Measurements from ENCODE around the gene SAMD4B. TPM values are rescaled to one million over a fixed set of nuclear protein-coding genes. Genes with fewer than 3 reads are reported as not detected.
A peak's percentile ranks its signal among the peaks of the same experiment; 100 is the strongest.

SAMD4B gene
- total RNA-seq, 1 experiment from 2014 or later = 164 TPM

DNA sequence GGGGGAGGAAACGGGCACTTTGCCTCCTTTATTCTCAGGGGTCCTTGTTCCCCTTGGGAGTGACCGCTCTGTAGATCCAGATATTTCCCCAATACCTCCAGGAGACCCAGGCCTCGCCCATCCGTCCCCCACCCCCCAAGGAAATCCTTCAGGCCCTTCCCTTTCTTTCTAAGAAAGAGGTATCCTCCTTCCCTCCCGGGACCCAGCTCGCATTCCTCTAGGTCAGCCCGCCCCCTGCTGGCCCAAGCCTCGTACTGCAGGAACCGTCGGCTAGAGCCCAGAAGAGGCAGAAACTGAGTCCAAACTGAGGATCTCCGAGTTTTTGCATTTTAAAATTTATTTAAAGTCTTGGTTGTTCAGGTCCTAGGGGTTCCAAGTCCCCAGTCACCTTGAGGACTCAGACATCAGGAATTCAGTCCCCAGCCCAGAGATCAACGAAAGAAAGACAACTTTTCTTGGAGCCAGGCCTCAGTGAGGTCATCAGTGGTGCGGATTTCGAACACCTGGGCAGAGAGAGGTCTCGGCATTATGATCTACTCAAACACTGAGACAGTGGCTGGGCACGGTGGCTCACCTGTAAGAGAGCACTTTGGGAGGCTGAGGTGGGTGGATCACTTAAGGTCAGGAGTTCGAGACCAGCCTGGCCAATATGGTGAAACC, 14.0 kb upstream of the SAMD4B start:
- CTCF ChIA-PET = interaction anchor here (0.5 to 2.7 kb wide), 31 partner anchors 8 to 1129 kb away, joined by 3 to 13 read pairs (median 4); partner anchors contain the start of genes GMFG, MED29, PAF1 and PAK4
- peaks cover 25% of the 10 kb centered on the region for H3K27me3 Mint-ChIP-seq (ENCODE audit: low read depth)
- peaks cover 11% of the 10 kb centered on the region for H3K4me1 Mint-ChIP-seq
- DNase-seq (ENCODE audit: low spot score) (peak; percentile 95), ATAC-seq (peak; percentile 65)
- 0 out of 2 replicates have a peak, but pooled peaks cover 3% of the 10 kb centered on the region for H3K9me3 Mint-ChIP-seq
- H3K4me3 Mint-ChIP-seq = no peak overlapping the region
- H3K27ac Mint-ChIP-seq = no peak overlapping the region
- no peaks in the 10 kb centered on the region for H3K36me3 Mint-ChIP-seq
- TF ChIP-seq, protein P1, sequence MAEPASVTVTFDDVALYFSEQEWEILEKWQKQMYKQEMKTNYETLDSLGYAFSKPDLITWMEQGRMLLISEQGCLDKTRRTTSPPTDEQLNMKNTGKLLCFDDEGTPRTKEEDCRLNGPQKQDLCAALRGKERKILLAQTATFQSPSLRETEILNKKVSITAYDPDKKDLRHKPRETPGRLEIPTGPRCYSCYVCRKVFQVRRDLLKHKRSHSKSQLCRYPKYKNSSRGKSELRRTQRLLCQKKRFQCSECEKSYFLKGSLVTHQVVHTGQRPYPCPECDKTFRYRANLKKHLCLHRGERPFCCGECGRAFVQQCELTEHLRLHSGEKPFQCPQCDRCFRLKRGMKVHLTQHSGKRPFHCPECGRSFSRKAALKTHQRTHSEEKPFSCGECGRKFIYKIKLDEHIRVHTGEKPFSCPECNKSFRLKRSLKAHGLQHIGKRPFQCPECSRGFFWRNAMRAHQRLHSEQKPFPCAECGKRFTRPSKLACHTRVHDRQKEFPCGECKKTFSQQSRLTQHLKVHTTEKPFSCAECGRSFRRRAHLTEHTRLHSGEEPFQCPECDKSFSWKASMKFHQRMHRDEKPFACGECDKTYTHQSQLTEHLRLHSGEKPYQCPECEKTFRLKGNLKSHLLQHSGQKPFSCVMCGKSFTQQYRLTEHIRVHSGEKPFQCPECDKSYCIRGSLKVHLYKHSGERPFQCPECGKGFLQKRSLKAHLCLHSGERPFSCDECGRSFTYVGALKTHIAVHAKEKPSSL (CRISPR knock-in tag; conservative IDR thresholded peaks at IDR 0.05) = no peak
- TF ChIP-seq, protein P2, sequence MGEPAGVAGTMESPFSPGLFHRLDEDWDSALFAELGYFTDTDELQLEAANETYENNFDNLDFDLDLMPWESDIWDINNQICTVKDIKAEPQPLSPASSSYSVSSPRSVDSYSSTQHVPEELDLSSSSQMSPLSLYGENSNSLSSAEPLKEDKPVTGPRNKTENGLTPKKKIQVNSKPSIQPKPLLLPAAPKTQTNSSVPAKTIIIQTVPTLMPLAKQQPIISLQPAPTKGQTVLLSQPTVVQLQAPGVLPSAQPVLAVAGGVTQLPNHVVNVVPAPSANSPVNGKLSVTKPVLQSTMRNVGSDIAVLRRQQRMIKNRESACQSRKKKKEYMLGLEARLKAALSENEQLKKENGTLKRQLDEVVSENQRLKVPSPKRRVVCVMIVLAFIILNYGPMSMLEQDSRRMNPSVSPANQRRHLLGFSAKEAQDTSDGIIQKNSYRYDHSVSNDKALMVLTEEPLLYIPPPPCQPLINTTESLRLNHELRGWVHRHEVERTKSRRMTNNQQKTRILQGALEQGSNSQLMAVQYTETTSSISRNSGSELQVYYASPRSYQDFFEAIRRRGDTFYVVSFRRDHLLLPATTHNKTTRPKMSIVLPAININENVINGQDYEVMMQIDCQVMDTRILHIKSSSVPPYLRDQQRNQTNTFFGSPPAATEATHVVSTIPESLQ (CRISPR knock-in tag; IDR thresholded peaks at IDR 0.05) = no peak
- TF ChIP-seq ZNF671 (CRISPR knock-in tag; IDR thresholded peaks at IDR 0.05) (no peak), CTCF (IDR thresholded peaks at IDR 0.05) (peak; percentile 99), NFATC4 (CRISPR knock-in tag; IDR thresholded peaks at IDR 0.05) (no peak), AR (CRISPR knock-in tag; IDR thresholded peaks at IDR 0.05) (no peak), PRRX2 (CRISPR knock-in tag; IDR thresholded peaks at IDR 0.05) (no peak)
- POLR2A ChIA-PET = no interaction called here

GRCh38 chr19:39329948-39330347, 12.3 kb upstream of the SAMD4B start:
- CTCF ChIA-PET = interaction anchor here (0.5 to 2.5 kb wide), 4 partner anchors 13 to 118 kb away, joined by 3 to 13 read pairs (median 4); partner anchors contain the start of gene SAMD4B

More at GRCh38 chr19:39329948-39330347, 12.3 kb upstream of the SAMD4B start:
- Mint-ChIP-seq H3K27me3 (ENCODE audit: low read depth) (peaks cover 17% of the 10 kb centered on the region), H3K27ac (no peak overlapping the region), H3K4me1 (peaks cover 11% of the 10 kb centered on the region), H3K9me3 (0 out of 2 replicates have a peak, but pooled peaks cover 3% of the 10 kb centered on the region), H3K4me3 (no peak overlapping the region), H3K36me3 (no peaks in the 10 kb centered on the region)
- ATAC-seq = no peak
- POLR2A ChIA-PET = no interaction called here
- DNase-seq (ENCODE audit: low spot score) = no peak
- TF ChIP-seq E2F5 (CRISPR knock-in tag; IDR thresholded peaks at IDR 0.05) (no peak), SP1 (CRISPR knock-in tag; conservative IDR thresholded peaks at IDR 0.05) (no peak), NFYB (CRISPR knock-in tag; conservative IDR thresholded peaks at IDR 0.05; ENCODE audit: low read depth) (no peak), CREB1 (CRISPR knock-in tag; IDR thresholded peaks at IDR 0.05) (no peak), ZNF219 (CRISPR knock-in tag; IDR thresholded peaks at IDR 0.05; ENCODE audit: borderline replicate concordance) (no peak), ZSCAN18 (CRISPR knock-in tag; IDR thresholded peaks at IDR 0.05) (no peak), NR2C2 (CRISPR knock-in tag; IDR thresholded peaks at IDR 0.05) (no peak), ETV6 (CRISPR knock-in tag; IDR thresholded peaks at IDR 0.05) (no peak), E2F4 (CRISPR knock-in tag; IDR thresholded peaks at IDR 0.05; ENCODE audit: borderline replicate concordance, low read depth) (no peak)
- TF ChIP-seq, protein P3, sequence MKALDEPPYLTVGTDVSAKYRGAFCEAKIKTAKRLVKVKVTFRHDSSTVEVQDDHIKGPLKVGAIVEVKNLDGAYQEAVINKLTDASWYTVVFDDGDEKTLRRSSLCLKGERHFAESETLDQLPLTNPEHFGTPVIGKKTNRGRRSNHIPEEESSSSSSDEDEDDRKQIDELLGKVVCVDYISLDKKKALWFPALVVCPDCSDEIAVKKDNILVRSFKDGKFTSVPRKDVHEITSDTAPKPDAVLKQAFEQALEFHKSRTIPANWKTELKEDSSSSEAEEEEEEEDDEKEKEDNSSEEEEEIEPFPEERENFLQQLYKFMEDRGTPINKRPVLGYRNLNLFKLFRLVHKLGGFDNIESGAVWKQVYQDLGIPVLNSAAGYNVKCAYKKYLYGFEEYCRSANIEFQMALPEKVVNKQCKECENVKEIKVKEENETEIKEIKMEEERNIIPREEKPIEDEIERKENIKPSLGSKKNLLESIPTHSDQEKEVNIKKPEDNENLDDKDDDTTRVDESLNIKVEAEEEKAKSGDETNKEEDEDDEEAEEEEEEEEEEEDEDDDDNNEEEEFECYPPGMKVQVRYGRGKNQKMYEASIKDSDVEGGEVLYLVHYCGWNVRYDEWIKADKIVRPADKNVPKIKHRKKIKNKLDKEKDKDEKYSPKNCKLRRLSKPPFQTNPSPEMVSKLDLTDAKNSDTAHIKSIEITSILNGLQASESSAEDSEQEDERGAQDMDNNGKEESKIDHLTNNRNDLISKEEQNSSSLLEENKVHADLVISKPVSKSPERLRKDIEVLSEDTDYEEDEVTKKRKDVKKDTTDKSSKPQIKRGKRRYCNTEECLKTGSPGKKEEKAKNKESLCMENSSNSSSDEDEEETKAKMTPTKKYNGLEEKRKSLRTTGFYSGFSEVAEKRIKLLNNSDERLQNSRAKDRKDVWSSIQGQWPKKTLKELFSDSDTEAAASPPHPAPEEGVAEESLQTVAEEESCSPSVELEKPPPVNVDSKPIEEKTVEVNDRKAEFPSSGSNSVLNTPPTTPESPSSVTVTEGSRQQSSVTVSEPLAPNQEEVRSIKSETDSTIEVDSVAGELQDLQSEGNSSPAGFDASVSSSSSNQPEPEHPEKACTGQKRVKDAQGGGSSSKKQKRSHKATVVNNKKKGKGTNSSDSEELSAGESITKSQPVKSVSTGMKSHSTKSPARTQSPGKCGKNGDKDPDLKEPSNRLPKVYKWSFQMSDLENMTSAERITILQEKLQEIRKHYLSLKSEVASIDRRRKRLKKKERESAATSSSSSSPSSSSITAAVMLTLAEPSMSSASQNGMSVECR (CRISPR knock-in tag; IDR thresholded peaks at IDR 0.05; ENCODE audit: borderline replicate concordance) = no peak

Data from WTC11 (cell line).